DMS 273 treated with DMSO at 0.1 percent for 48 hours (cell line): ENCODE data around the gene GNG5.
"Not testable (repeated sequence)": the region's sequence is repeated elsewhere in the genome, so short reads cannot be mapped to it uniquely, and the experiment has no call there.

ENCODE experiments used
- DNase-seq: peaks from one replicate; lab custom pipeline; 2025; lab: John Stamatoyannopoulos, UW

GNG5 gene

GRCh38 chr1:84506002-84506728 lies at the start of gene GNG5, which contains the start of gene SPATA1:
GNG5 (minus strand) TSS chr1:84506581; CDS start chr1:84506091, 490 bp downstream.
SPATA1 (plus strand) TSS chr1:84506386; CDS start chr1:84516360, 9,974 bp downstream.
- DNase-seq, result peak; percentile 85

- DNase-seq, result peak; percentile 16
These were observed 44.4 kb upstream of the GNG5 start for GRCh38 chr1:84550826-84551225.

GRCh38 chr1:84541679-84542078 lies 35.3 kb upstream of the GNG5 start:
- DNase-seq, result no peak

- DNase-seq, result no peak
These were observed 34.4 kb upstream of the GNG5 start for GRCh38 chr1:84540759-84541158.

GRCh38 chr1:84539972-84540371 lies 33.6 kb upstream of the GNG5 start:
- no peak for DNase-seq

- no peak for DNase-seq
These were observed 32.2 kb upstream of the GNG5 start for GRCh38 chr1:84538599-84538998.

GRCh38 chr1:84525779-84526178 lies 19.4 kb upstream of the GNG5 start:
- DNase-seq, result no peak

GRCh38 chr1:84524590-84524989 lies 18.2 kb upstream of the GNG5 start:
- no peak for DNase-seq

GRCh38 chr1:84510668-84511067 lies 4.3 kb upstream of the GNG5 start:
- DNase-seq, result no peak

- DNase-seq, result no peak
These were observed 3.8 kb upstream of the GNG5 start for GRCh38 chr1:84510165-84510564.

- no peak for DNase-seq
These were observed 2.6 kb upstream of the GNG5 start for GRCh38 chr1:84509029-84509428.

- no peak for DNase-seq
These were observed 2.1 kb upstream of the GNG5 start for GRCh38 chr1:84508510-84508909.

GRCh38 chr1:84507887-84508286 lies 1.5 kb upstream of the GNG5 start:
- not testable (repeated sequence) for DNase-seq

- no peak for DNase-seq
These were observed 510 bp upstream of the GNG5 start for GRCh38 chr1:84506729-84507453.

- peak; percentile 17 for DNase-seq
These were observed 834 bp downstream of the GNG5 start for GRCh38 chr1:84505493-84506001.

GRCh38 chr1:84504580-84505492 lies 1.5 kb downstream of the GNG5 start:
- no peak for DNase-seq

- no peak for DNase-seq
These were observed 3.5 kb downstream of the GNG5 start for GRCh38 chr1:84502927-84503326.

GRCh38 chr1:84497631-84498275 lies 8.6 kb downstream of the GNG5 start:
- DNase-seq, result no peak

GRCh38 chr1:84496498-84496897 lies 9.9 kb downstream of the GNG5 start:
- DNase-seq, result no peak

GRCh38 chr1:84493747-84494146 lies 12.6 kb downstream of the GNG5 start:
- DNase-seq, result no peak

GRCh38 chr1:84492726-84493125 lies 13.7 kb downstream of the GNG5 start:
- DNase-seq, result no peak

GRCh38 chr1:84489766-84490165 lies 16.6 kb downstream of the GNG5 start:
- no peak for DNase-seq
